HG03045 (cell line): Measurements from ENCODE around the gene FBXO21.
"Not testable (repeated sequence)": the region's sequence is repeated elsewhere in the genome, so short reads cannot be mapped to it uniquely, and the experiment has no call there.

Experiments used
- ATAC-seq: cut with Tn5 transposase; IDR thresholded peaks from one replicate; pipeline ENCODE4 v1.9.1; 2021; ENCODE audit warnings: mild to moderate bottlenecking, moderate library complexity; ENCODE audit not compliant: unreplicated experiment

FBXO21 gene

GRCh38 chr12:117190210-117190781 lies at the start of gene FBXO21:
Gene FBXO21 (minus strand): TSS chr12:117190470. CDS start chr12:117190456, 14 bp downstream.
- peak; percentile 93 for ATAC-seq

DNA sequence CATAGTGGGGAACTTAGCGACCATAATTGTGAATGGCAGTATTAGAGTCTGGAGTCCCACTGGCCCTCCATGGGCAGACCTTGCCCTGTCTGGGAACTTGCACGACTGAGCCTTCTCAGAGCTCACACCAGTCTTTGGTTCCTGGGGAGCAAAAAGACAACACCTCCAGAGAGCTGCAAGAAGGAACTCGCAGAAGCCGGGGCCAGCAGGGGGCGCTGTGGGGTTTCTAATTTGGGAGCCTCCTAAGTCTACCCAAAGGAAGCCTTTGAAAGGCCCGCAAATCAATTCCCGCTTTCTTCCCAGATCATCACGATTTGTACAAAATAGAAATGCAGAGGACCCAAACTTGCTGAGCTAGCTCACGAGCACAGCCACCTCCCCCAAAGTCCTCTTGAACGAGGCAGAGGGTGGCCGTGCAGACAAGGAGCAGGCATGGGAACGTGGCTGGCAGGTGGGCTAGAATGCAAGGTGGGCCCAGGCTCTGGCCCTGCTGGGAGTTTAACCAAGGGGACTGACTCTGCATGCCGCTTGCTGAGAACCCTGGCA lies 46.3 kb upstream of the FBXO21 start:
- no peak for ATAC-seq

- no peak for ATAC-seq
Observed at GRCh38 chr12:117235261-117235660, 45.0 kb upstream of the FBXO21 start.

GRCh38 chr12:117234441-117234840 lies 44.2 kb upstream of the FBXO21 start:
- ATAC-seq: no peak

DNA sequence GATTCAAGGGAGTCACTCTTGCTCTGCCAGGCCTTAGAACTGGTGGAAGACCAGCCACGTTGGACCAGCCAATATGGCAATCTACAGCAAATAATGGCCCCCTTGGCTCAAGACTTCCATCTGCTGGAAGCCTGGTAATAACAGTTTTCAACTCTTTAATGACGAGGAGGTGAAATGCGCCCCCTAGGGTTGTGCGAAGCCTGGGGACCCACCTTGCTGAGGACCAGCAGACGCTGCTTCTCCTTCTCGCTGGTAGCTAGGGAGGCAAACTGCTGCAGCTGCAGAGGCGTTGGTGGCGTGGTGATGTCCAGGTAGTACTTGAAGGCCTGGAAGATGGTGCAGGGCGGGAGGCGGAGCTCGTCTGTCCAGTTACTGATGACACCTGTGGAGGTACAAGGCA lies 41.5 kb upstream of the FBXO21 start:
- ATAC-seq: no peak

GRCh38 chr12:117228239-117228638 lies 38.0 kb upstream of the FBXO21 start:
- ATAC-seq: no peak

GRCh38 chr12:117227000-117227653 lies 36.9 kb upstream of the FBXO21 start:
- ATAC-seq: no peak

GRCh38 chr12:117226505-117226904 lies 36.2 kb upstream of the FBXO21 start:
- ATAC-seq: no peak

GRCh38 chr12:117225179-117225578 lies 34.9 kb upstream of the FBXO21 start:
- ATAC-seq: no peak

- not testable (repeated sequence) for ATAC-seq
Observed at GRCh38 chr12:117220947-117221346, 30.7 kb upstream of the FBXO21 start.

DNA sequence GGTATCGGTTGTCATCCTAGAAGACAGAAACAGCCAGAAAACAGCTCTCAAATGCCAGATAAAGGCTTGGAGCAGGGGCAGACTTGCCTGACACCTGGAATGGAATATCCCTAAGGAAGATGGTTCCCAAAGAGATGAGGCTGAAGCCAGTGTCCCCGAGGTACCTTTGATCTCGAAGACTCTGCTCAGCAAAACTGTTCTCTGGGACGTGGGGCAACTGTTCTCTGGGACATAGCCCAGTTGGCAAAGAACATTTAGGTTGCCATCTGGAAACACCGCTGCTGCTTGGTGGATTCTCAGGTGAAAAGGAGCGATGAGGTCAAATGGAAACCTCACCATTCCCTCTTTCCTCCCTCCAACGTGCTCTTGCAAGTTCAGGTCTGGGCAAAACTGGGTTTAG lies 27.9 kb upstream of the FBXO21 start:
- no peak for ATAC-seq

- ATAC-seq: no peak
Observed at GRCh38 chr12:117216686-117217085, 26.4 kb upstream of the FBXO21 start.

DNA sequence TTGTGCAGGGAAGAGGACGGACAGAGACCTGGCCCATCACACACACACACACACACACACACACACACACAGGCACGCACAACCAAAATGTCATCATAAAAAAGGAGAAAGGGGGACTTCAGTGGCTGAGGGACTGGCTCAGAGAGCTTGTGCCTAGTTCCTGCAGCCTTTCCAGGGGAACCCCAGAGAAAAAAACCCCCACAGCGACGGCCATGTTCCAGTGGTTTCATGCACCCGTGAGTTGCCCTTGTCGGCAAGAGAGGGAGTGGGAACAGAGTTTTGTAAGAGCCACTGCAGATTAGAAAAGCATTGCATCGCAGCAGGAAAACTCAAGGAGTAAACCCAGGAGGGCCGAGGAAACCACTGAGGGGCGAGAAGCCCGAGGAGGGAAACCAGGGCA lies 24.5 kb upstream of the FBXO21 start:
- no peak for ATAC-seq

DNA sequence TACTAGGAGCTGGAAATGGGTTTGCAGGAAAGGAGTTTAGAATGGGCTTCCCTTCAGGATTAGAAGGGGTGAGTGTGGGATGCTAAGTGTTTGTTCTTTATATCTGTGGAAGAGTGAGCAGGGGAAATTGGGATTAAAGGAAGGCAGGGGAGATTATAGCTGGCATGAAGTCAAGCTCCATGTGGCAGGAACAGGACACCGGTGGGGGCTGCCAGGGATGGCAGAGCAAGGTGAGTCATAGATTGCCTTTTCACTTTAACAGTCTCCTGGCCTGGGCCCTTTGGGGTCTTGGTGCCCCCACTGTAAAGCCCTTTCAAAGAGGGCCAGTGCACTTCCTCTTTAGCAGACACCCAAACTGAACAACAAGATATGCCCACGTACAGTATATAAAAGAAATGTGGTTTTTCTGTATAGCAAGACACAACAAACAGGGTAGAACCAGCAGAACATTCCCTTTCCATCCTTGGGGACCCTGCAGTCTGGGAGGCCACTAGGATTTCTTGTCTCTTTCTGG lies 23.1 kb upstream of the FBXO21 start:
- no peak for ATAC-seq

GRCh38 chr12:117212563-117213190 lies 22.4 kb upstream of the FBXO21 start:
- ATAC-seq: no peak

- ATAC-seq: no peak
Observed at GRCh38 chr12:117210266-117210918, 20.1 kb upstream of the FBXO21 start.

DNA sequence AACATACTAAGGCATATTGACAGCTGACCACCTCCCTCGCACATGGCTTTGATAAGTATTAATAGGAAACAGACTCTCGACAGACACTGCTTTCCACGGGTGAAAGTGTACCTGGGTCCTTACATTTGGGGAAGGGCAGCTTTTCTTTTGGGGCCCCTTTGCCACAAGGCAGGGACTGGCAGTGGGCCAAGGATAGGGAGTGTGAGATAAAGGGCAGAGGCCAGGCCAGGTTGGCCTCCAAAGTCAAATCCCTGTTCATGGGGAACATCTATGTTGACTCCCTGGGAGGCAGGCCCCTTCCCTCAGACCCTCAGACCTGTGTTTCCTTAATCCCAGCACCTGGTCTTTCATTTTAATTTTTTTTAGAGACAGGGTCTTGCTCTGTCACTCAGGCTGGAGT lies 19.4 kb upstream of the FBXO21 start:
- no peak for ATAC-seq

- no peak for ATAC-seq
Observed at GRCh38 chr12:117208811-117209455, 18.7 kb upstream of the FBXO21 start.

- ATAC-seq: no peak
Observed at GRCh38 chr12:117208206-117208605, 17.9 kb upstream of the FBXO21 start.

DNA sequence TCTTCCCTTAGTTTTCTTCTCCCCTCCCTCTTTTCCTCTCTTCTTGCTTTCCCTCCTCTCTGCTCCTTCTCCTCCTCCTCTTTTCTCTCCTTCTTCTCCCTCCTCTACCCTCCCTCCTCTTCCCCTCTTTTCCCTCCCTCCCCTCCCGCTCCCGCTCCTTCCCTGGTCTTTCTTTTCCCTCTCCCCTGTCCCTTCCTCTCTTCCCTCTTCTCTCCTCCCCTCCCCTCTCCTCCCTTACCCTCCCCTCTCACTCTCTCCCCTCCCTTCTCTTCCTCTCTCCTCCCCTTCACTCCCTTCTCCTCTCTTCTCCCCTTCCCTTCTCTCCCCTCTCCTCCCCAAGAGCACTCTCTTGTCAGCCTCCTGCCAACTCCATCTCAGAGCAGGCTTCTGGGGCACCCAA lies 17.4 kb upstream of the FBXO21 start:
- no peak for ATAC-seq

GRCh38 chr12:117202556-117202955 lies 12.3 kb upstream of the FBXO21 start:
- no peak for ATAC-seq
